ENCODE data around the gene CYP39A1.

- TF ChIP-seq CTCF (IDR thresholded peaks at IDR 0.05) (no peak), EZH2 (IDR thresholded peaks at IDR 0.05; ENCODE audit: borderline replicate concordance, insufficient read depth, low read depth, low read length, poor library complexity, severe bottlenecking) (no peak)
These were observed 79.5 kb downstream of the CYP39A1 start for GRCh38 chr6:46573140-46573539.
